ENCODE measurements around the gene RAP1GAP. TPM values are rescaled to one million over a fixed set of nuclear protein-coding genes. Genes with fewer than 3 reads are reported as not detected.

The RAP1GAP gene
- total and polyA plus RNA-seq, 2 of the 13 experiments (the other 11 are each of a cell fraction or from before 2014, with no cell fraction given): 11.9 to 37.5 TPM

DNA sequence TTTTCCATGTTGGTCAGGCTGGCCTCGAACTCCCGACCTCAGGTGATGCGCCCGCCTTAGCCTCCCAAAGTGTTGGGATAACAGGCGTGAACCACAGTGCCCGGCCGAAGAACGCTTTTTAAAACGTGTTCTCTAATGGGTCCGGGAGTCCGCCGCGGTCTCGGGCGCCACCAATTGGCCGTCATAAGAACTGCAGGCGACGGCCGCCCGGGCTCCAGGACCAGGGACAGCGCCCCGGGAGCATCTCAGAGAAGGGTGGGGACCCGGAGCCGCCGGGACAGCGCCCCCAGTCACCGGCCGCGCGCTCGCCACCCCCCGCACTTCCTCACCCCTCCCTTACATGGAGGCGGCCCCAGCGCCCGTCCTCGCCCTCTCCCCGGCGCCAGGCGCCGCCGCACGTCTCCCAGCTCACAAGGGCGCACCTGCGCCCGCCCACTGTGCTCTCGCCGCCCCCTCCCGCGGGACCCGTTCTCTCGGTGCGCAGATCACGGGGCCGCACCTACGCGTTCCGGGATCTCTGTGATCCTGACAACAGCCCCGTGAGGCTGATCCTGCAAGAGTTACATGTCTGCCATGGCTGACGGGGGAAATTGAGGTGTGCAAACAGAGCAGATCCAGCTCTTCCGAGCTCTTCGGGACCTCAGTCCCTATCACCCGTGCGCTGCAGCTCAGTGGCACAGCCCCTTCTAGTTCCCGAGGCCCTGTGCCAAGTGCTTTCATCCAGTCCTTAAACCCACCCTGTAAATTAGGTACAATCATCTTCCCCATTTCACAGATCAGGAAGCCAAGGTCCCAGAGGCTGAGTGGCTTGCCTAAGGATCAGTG lies 9.8 kb downstream of the RAP1GAP start (continued):
- TF ChIP-seq GABPA (IDR thresholded peaks at IDR 0.05; ENCODE audit: low read depth, low read length) (no peak), GABPA (CRISPR knock-in tag; IDR thresholded peaks at IDR 0.05; ENCODE audit: low read depth) (no peak; the same call in 1 of the 2 replicates), KDM4B (CRISPR knock-in tag; IDR thresholded peaks at IDR 0.05) (peak; percentile 98), ZNF660 (CRISPR knock-in tag; IDR thresholded peaks at IDR 0.05; ENCODE audit: borderline replicate concordance, low read depth) (peak; percentile 69; the same call in 1 of the 2 replicates), CAMTA2 (CRISPR knock-in tag; IDR thresholded peaks at IDR 0.05; ENCODE audit: borderline replicate concordance) (peak; percentile 98), ZNF552 (CRISPR knock-in tag; IDR thresholded peaks at IDR 0.05; ENCODE audit: borderline replicate concordance) (peak; percentile 72; the same call in 1 of the 2 replicates), ZBTB8A (CRISPR knock-in tag; IDR thresholded peaks at IDR 0.05; ENCODE audit: borderline replicate concordance, low read depth) (peak; percentile 74), NCOA1 (CRISPR knock-in tag; IDR thresholded peaks at IDR 0.05) (no peak), ZSCAN21 (CRISPR knock-in tag; IDR thresholded peaks at IDR 0.05; ENCODE audit: borderline replicate concordance) (peak; percentile 80), RAD51 (IDR thresholded peaks at IDR 0.05; ENCODE audit: borderline replicate concordance) (no peak)
- TF ChIP-seq, protein P1, sequence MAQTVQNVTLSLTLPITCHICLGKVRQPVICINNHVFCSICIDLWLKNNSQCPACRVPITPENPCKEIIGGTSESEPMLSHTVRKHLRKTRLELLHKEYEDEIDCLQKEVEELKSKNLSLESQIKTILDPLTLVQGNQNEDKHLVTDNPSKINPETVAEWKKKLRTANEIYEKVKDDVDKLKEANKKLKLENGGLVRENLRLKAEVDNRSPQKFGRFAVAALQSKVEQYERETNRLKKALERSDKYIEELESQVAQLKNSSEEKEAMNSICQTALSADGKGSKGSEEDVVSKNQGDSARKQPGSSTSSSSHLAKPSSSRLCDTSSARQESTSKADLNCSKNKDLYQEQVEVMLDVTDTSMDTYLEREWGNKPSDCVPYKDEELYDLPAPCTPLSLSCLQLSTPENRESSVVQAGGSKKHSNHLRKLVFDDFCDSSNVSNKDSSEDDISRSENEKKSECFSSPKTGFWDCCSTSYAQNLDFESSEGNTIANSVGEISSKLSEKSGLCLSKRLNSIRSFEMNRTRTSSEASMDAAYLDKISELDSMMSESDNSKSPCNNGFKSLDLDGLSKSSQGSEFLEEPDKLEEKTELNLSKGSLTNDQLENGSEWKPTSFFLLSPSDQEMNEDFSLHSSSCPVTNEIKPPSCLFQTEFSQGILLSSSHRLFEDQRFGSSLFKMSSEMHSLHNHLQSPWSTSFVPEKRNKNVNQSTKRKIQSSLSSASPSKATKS (CRISPR knock-in tag; IDR thresholded peaks at IDR 0.05): peak; percentile 29; the same call in 1 of the 2 replicates
- TF ChIP-seq, protein P2, sequence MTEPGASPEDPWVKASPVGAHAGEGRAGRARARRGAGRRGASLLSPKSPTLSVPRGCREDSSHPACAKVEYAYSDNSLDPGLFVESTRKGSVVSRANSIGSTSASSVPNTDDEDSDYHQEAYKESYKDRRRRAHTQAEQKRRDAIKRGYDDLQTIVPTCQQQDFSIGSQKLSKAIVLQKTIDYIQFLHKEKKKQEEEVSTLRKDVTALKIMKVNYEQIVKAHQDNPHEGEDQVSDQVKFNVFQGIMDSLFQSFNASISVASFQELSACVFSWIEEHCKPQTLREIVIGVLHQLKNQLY (CRISPR knock-in tag; IDR thresholded peaks at IDR 0.05): peak; percentile 70; the same call in 1 of the 2 replicates
- TF ChIP-seq, protein P3, sequence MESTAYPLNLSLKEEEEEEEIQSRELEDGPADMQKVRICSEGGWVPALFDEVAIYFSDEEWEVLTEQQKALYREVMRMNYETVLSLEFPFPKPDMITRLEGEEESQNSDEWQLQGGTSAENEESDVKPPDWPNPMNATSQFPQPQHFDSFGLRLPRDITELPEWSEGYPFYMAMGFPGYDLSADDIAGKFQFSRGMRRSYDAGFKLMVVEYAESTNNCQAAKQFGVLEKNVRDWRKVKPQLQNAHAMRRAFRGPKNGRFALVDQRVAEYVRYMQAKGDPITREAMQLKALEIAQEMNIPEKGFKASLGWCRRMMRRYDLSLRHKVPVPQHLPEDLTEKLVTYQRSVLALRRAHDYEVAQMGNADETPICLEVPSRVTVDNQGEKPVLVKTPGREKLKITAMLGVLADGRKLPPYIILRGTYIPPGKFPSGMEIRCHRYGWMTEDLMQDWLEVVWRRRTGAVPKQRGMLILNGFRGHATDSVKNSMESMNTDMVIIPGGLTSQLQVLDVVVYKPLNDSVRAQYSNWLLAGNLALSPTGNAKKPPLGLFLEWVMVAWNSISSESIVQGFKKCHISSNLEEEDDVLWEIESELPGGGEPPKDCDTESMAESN (CRISPR knock-in tag; conservative IDR thresholded peaks at IDR 0.05): peak; percentile 94
- TF ChIP-seq, protein P4, sequence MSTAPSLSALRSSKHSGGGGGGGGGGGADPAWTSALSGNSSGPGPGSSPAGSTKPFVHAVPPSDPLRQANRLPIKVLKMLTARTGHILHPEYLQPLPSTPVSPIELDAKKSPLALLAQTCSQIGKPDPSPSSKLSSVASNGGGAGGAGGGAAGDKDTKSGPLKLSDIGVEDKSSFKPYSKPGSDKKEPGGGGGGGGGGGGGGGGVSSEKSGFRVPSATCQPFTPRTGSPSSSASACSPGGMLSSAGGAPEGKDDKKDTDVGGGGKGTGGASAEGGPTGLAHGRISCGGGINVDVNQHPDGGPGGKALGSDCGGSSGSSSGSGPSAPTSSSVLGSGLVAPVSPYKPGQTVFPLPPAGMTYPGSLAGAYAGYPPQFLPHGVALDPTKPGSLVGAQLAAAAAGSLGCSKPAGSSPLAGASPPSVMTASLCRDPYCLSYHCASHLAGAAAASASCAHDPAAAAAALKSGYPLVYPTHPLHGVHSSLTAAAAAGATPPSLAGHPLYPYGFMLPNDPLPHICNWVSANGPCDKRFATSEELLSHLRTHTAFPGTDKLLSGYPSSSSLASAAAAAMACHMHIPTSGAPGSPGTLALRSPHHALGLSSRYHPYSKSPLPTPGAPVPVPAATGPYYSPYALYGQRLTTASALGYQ (CRISPR knock-in tag; IDR thresholded peaks at IDR 0.05): peak; percentile 78
- TF ChIP-seq, protein P5, sequence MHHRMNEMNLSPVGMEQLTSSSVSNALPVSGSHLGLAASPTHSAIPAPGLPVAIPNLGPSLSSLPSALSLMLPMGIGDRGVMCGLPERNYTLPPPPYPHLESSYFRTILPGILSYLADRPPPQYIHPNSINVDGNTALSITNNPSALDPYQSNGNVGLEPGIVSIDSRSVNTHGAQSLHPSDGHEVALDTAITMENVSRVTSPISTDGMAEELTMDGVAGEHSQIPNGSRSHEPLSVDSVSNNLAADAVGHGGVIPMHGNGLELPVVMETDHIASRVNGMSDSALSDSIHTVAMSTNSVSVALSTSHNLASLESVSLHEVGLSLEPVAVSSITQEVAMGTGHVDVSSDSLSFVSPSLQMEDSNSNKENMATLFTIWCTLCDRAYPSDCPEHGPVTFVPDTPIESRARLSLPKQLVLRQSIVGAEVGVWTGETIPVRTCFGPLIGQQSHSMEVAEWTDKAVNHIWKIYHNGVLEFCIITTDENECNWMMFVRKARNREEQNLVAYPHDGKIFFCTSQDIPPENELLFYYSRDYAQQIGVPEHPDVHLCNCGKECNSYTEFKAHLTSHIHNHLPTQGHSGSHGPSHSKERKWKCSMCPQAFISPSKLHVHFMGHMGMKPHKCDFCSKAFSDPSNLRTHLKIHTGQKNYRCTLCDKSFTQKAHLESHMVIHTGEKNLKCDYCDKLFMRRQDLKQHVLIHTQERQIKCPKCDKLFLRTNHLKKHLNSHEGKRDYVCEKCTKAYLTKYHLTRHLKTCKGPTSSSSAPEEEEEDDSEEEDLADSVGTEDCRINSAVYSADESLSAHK (CRISPR knock-in tag; IDR thresholded peaks at IDR 0.05; ENCODE audit: borderline replicate concordance): peak; percentile 92; the same call in 1 of the 2 replicates
- TF ChIP-seq, protein P6, sequence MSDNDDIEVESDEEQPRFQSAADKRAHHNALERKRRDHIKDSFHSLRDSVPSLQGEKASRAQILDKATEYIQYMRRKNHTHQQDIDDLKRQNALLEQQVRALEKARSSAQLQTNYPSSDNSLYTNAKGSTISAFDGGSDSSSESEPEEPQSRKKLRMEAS (IDR thresholded peaks at IDR 0.05): peak; percentile 37
- TF ChIP-seq, protein P7, sequence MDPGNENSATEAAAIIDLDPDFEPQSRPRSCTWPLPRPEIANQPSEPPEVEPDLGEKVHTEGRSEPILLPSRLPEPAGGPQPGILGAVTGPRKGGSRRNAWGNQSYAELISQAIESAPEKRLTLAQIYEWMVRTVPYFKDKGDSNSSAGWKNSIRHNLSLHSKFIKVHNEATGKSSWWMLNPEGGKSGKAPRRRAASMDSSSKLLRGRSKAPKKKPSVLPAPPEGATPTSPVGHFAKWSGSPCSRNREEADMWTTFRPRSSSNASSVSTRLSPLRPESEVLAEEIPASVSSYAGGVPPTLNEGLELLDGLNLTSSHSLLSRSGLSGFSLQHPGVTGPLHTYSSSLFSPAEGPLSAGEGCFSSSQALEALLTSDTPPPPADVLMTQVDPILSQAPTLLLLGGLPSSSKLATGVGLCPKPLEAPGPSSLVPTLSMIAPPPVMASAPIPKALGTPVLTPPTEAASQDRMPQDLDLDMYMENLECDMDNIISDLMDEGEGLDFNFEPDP (CRISPR knock-in tag; conservative IDR thresholded peaks at IDR 0.05): 0 out of 2 replicates have a peak, but pooled peaks have one; percentile 78

Data from HepG2 (cell line).